Activated naive CD4-positive, alpha-beta T cell treated with anti-CD3 and anti-CD28 coated beads for 36 hours (primary cell): Measurements from ENCODE around the gene DMKN. TPM values are rescaled to one million over a fixed set of nuclear protein-coding genes. Genes with fewer than 3 reads are reported as not detected.
"Not testable (repeated sequence)": the region's sequence is repeated elsewhere in the genome, so short reads cannot be mapped to it uniquely, and the experiment has no call there.

ENCODE experiments used
- CTCF ChIA-PET: fragments of 350-600 bp; sonication (Branson Sonifier 250); formaldehyde crosslinking; loops from one replicate; lab custom pipeline; 2021; ENCODE audit warnings: antibody characterized with exemption; lab: Charles Lee
- DNase-seq: peaks from one replicate; pipeline ENCODE4 v3.0.0-alpha.2; 2020
- H3K27ac Mint-ChIP-seq: one replicate; pipeline ENCODE4 v1.8.0; 2021; ENCODE audit warnings: mild to moderate bottlenecking, mixed read lengths
- H3K27me3 Mint-ChIP-seq: one replicate; pipeline ENCODE4 v1.8.0; 2021; ENCODE audit warnings: low read depth, mixed read lengths
- H3K36me3 Mint-ChIP-seq: one replicate; pipeline ENCODE4 v1.8.0; 2021; ENCODE audit warnings: low read depth, mixed read lengths
- H3K4me1 Mint-ChIP-seq: one replicate; pipeline ENCODE4 v1.8.0; 2021; ENCODE audit warnings: low read depth, mixed read lengths
- H3K4me3 Mint-ChIP-seq: one replicate; pipeline ENCODE4 v1.8.0; 2021; ENCODE audit warnings: mild to moderate bottlenecking, moderate library complexity, mixed read lengths
- H3K9me3 Mint-ChIP-seq: one replicate; pipeline ENCODE4 v1.8.0; 2021; ENCODE audit warnings: mixed read lengths
- intact Hi-C: fragments of 100-400 bp; cut with micrococcal nuclease; formaldehyde crosslinking; loops from one replicate; pipeline ENCODE4 v1.15.1; 2023
- total RNA-seq, 2 experiments: library from RNA; stranded (reverse); gene quantifications; one replicate each; pipeline ENCODE4 v1.2.3, GENCODE V29; 2021

The DMKN gene
- total RNA-seq, 2 experiments from 2014 or later, result 0.86 to 1.7 TPM

- Mint-ChIP-seq H3K4me1 (peaks cover 6% of the 10 kb centered on the region), H3K27me3 (no peaks in the 10 kb centered on the region), H3K9me3 (no peaks in the 10 kb centered on the region), H3K36me3 (no peaks in the 10 kb centered on the region), H3K27ac (no peak overlapping the region), H3K4me3 (no peak overlapping the region)
- DNase-seq, result peak; percentile 39
- intact Hi-C loops, result no loop called here
- CTCF ChIA-PET, result interaction anchor here (0.6 to 2.5 kb wide), 2 partner anchors 9 to 11 kb away, joined by 3 to 15 read pairs; no protein-coding TSS in a partner anchor
These were observed 29.0 kb downstream of the DMKN start for GRCh38 chr19:35484252-35485036.

GRCh38 chr19:35483089-35483488, 30.4 kb downstream of the DMKN start:
- peak; percentile 20 for DNase-seq
- H3K4me3 Mint-ChIP-seq, result no peak overlapping the region
- no peak overlapping the region for H3K27ac Mint-ChIP-seq
- CTCF ChIA-PET, result no interaction called here
- H3K27me3 Mint-ChIP-seq, result no peaks in the 10 kb centered on the region
- no peaks in the 10 kb centered on the region for H3K36me3 Mint-ChIP-seq
- intact Hi-C loops, result no loop called here
- H3K4me1 Mint-ChIP-seq, result peaks cover 6% of the 10 kb centered on the region
- H3K9me3 Mint-ChIP-seq, result no peaks in the 10 kb centered on the region

- DNase-seq, result no peak
- no peaks in the 10 kb centered on the region for H3K4me1 Mint-ChIP-seq
- no peak overlapping the region for H3K4me3 Mint-ChIP-seq
- intact Hi-C loops, result no loop called here
- no peaks in the 10 kb centered on the region for H3K27me3 Mint-ChIP-seq
- CTCF ChIA-PET, result interaction anchor here (0.6 to 1.4 kb wide), 3 partner anchors 13 to 126 kb away, joined by 3 to 5 read pairs (median 5); no protein-coding TSS in a partner anchor
- no peaks in the 10 kb centered on the region for H3K36me3 Mint-ChIP-seq
- H3K9me3 Mint-ChIP-seq, result no peaks in the 10 kb centered on the region
- no peak overlapping the region for H3K27ac Mint-ChIP-seq
These were observed 34.4 kb downstream of the DMKN start for GRCh38 chr19:35478794-35479677.

- H3K27ac Mint-ChIP-seq, result no peak overlapping the region
- intact Hi-C loops, result no loop called here
These were observed 37.3 kb downstream of the DMKN start for GRCh38 chr19:35476149-35476548.

GRCh38 chr19:35474594-35474993, 38.9 kb downstream of the DMKN start:
- CTCF ChIA-PET, H3K9me3 Mint-ChIP-seq, DNase-seq, H3K27ac Mint-ChIP-seq, H3K27me3 Mint-ChIP-seq, intact Hi-C loops, H3K36me3 Mint-ChIP-seq, H3K4me3 Mint-ChIP-seq, H3K4me1 Mint-ChIP-seq: not testable (repeated sequence)

More at GRCh38 chr19:35476149-35476548, 37.3 kb downstream of the DMKN start:
- Mint-ChIP-seq H3K4me1 (no peaks in the 10 kb centered on the region), H3K9me3 (no peaks in the 10 kb centered on the region), H3K4me3 (no peak overlapping the region), H3K27me3 (no peaks in the 10 kb centered on the region), H3K36me3 (no peaks in the 10 kb centered on the region)
- CTCF ChIA-PET, result no interaction called here
- peak; percentile 47 for DNase-seq

GRCh38 chr19:35474104-35474503, 39.3 kb downstream of the DMKN start:
- CTCF ChIA-PET, result interaction anchor here (0.6 to 1.6 kb wide), 2 partner anchors 21 to 57 kb away, joined by 4 to 7 read pairs; no protein-coding TSS in a partner anchor
- Mint-ChIP-seq H3K36me3 (no peaks in the 10 kb centered on the region), H3K4me1 (no peaks in the 10 kb centered on the region), H3K27me3 (no peaks in the 10 kb centered on the region), H3K9me3 (no peaks in the 10 kb centered on the region), H3K27ac (no peak overlapping the region), H3K4me3 (no peak overlapping the region)
- intact Hi-C loops, result no loop called here
- no peak for DNase-seq

GRCh38 chr19:35471946-35472345, 41.5 kb downstream of the DMKN start:
- intact Hi-C loops, result no loop called here
- no peak for DNase-seq
- no peaks in the 10 kb centered on the region for H3K9me3 Mint-ChIP-seq
- no peaks in the 10 kb centered on the region for H3K4me1 Mint-ChIP-seq
- H3K4me3 Mint-ChIP-seq, result no peak overlapping the region
- no peak overlapping the region for H3K27ac Mint-ChIP-seq
- no peaks in the 10 kb centered on the region for H3K36me3 Mint-ChIP-seq
- CTCF ChIA-PET, result interaction anchor here (1.0 to 1.3 kb wide), 2 partner anchors 9 to 119 kb away, joined by 4 to 5 read pairs; no protein-coding TSS in a partner anchor
- no peaks in the 10 kb centered on the region for H3K27me3 Mint-ChIP-seq

GRCh38 chr19:35471075-35471474, 42.4 kb downstream of the DMKN start:
- H3K36me3 Mint-ChIP-seq, CTCF ChIA-PET, intact Hi-C loops, H3K27ac Mint-ChIP-seq, DNase-seq, H3K4me1 Mint-ChIP-seq, H3K27me3 Mint-ChIP-seq, H3K9me3 Mint-ChIP-seq, H3K4me3 Mint-ChIP-seq: not testable (repeated sequence)

- no peak for DNase-seq
- no peak overlapping the region for H3K27ac Mint-ChIP-seq
- H3K4me3 Mint-ChIP-seq, result no peak overlapping the region
- H3K27me3 Mint-ChIP-seq, result no peaks in the 10 kb centered on the region
- no peaks in the 10 kb centered on the region for H3K4me1 Mint-ChIP-seq
- intact Hi-C loops, result no loop called here
- H3K36me3 Mint-ChIP-seq, result no peaks in the 10 kb centered on the region
- CTCF ChIA-PET, result interaction anchor here (0.6 to 3.4 kb wide), 7 partner anchors 18 to 123 kb away, joined by 3 to 52 read pairs (median 3); partner anchors contain the start of genes FFAR1 and FFAR3
- H3K9me3 Mint-ChIP-seq, result no peaks in the 10 kb centered on the region
These were observed 43.3 kb downstream of the DMKN start for GRCh38 chr19:35470128-35470527.

- Mint-ChIP-seq H3K9me3 (no peaks in the 10 kb centered on the region), H3K27me3 (no peaks in the 10 kb centered on the region), H3K36me3 (no peaks in the 10 kb centered on the region), H3K27ac (no peak overlapping the region), H3K4me3 (no peak overlapping the region), H3K4me1 (peaks cover 4% of the 10 kb centered on the region)
- intact Hi-C loops, result loop anchor here (1.0 to 2.0 kb wide), 3 partner anchors 48 to 220 kb away; partner anchors contain the start of gene LSR
- CTCF ChIA-PET, result interaction anchor here (0.6 to 3.4 kb wide), 12 partner anchors 27 to 273 kb away, joined by 3 to 52 read pairs (median 4); partner anchors contain the start of gene FFAR3
- DNase-seq, result peak; percentile 75
These were observed 44.8 kb downstream of the DMKN start for GRCh38 chr19:35468637-35469036.

- H3K9me3 Mint-ChIP-seq, result no peaks in the 10 kb centered on the region
- no peaks in the 10 kb centered on the region for H3K36me3 Mint-ChIP-seq
- H3K27me3 Mint-ChIP-seq, result no peaks in the 10 kb centered on the region
- CTCF ChIA-PET, result interaction anchor here (0.6 to 1.4 kb wide), 3 partner anchors 13 to 113 kb away, joined by 3 to 4 read pairs (median 3); partner anchors contain the start of gene FFAR3
- H3K27ac Mint-ChIP-seq, result no peak overlapping the region
- DNase-seq, result no peak
- no peak overlapping the region for H3K4me3 Mint-ChIP-seq
- intact Hi-C loops, result no loop called here
- peaks cover 19% of the 10 kb centered on the region for H3K4me1 Mint-ChIP-seq
These were observed 47.2 kb downstream of the DMKN start for GRCh38 chr19:35466259-35466658.

GRCh38 chr19:35462956-35463355, 50.5 kb downstream of the DMKN start:
- CTCF ChIA-PET, result interaction anchor here (0.6 to 1.7 kb wide), 6 partner anchors 9 to 143 kb away, joined by 3 to 7 read pairs (median 4); no protein-coding TSS in a partner anchor
- H3K4me3 Mint-ChIP-seq, H3K36me3 Mint-ChIP-seq, intact Hi-C loops, H3K9me3 Mint-ChIP-seq, DNase-seq, H3K27me3 Mint-ChIP-seq: not testable (repeated sequence)
- Mint-ChIP-seq H3K27ac (peak overlapping the region; percentile 15), H3K4me1 (peaks cover 24% of the 10 kb centered on the region)
